ENCODE results near the gene KRT86.

Gene KRT86

DNA sequence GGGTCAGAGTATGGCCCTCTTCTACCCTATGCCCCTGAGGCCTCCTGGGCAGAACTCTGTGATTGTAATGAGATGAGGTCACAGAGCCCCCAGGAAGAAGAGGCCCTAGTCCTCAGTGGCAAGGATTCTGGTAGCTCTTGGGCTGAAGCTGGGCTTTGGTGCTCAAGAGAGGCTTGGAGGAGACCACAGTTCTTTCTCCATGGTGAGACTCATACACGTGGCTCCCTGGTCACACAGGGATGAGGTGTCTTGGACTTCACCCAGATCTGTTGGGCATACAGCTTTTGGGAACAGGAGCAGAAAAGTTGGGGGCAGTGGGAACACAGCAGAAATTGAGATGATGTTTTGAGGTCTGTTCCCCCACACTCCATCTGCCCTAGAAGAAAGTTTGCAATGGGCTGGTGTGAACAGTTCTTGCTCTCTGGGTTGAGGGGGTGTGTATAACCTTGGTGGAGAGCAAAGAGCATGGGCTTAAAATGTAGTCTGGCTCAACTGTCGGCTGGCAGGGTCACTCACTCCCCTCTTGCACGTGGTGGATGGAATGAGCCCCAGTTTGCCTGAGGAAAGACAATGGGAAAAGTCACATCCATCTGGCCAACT lies at the start of gene KRT86:
KRT86 (plus strand) TSS at position 125 of the 600 bp plus-strand sequence. CDS start 27,272 bp downstream, outside the sequence.
- no peak for ATAC-seq (ENCODE audit: low read depth)
- Mint-ChIP-seq H3K4me3 (no peak within 1 kb of the TSS), H3K4me1 (peaks cover 2% of the 10 kb centered on the region), H3K27me3 (peaks cover 30% of the 10 kb centered on the region), H3K27ac (no peak within 1 kb of the TSS), H3K36me3 (no peaks in the 10 kb centered on the region), H3K9me3 (no peaks in the 10 kb centered on the region)
- DNase-seq (ENCODE audit: low spot score in 2 of 2) = no peak

DNA sequence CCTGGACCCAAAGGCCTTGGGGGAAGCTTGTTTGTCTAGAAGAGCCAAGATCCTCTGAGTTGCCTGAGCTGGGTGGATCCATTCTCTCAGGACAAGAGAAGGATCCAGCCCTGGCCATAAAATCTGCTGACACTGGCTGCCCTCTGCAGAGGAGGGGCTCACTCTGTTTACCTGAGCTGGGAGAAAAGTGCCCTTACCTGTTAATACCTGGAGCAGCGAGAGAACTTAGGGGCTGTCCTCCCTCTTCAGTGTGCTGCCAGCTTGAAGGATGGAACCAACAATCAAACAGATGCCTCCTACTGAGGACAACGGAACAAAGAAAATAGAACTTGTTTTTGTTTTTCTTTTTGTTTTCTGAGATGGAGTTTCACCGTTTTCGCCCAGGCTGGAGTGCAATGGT lies 48.7 kb upstream of the KRT86 start:
- peaks cover 3% of the 10 kb centered on the region for H3K4me1 Mint-ChIP-seq
- H3K27me3 Mint-ChIP-seq = peaks cover 21% of the 10 kb centered on the region

DNA sequence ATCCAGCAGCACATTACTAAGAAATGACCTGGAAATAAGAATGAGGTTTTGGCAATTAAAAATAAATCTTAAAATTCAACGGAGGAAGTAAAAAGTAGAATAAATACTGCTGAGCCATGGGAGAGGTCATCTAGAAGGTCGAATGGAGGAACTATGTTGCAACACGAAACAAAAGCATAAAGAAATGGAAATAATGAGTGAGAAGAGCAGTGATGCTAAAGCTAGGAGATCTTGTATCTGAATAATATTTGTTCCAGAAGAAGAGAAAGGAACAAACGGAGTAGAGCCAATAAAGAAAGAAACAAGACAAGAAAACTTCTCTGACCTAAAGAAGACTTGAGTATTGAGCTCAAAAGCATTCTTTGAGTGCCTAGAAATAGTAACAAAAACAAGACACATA lies 48.0 kb upstream of the KRT86 start:
- Mint-ChIP-seq H3K4me3 (no peak overlapping the region), H3K4me1 (peaks cover 3% of the 10 kb centered on the region), H3K36me3 (no peaks in the 10 kb centered on the region), H3K27me3 (peaks cover 20% of the 10 kb centered on the region), H3K9me3 (peaks cover 2% of the 10 kb centered on the region), H3K27ac (no peak overlapping the region)
- ATAC-seq (ENCODE audit: low read depth) (no peak), DNase-seq (ENCODE audit: low spot score in 2 of 2) (no peak)

More for the DNA sequence above, 48.7 kb upstream of the KRT86 start:
- Mint-ChIP-seq H3K9me3 (peaks cover 2% of the 10 kb centered on the region), H3K36me3 (no peaks in the 10 kb centered on the region), H3K27ac (no peak overlapping the region), H3K4me3 (no peak overlapping the region)
- ATAC-seq (ENCODE audit: low read depth) (no peak), DNase-seq (ENCODE audit: low spot score in 2 of 2) (no peak)

- ATAC-seq (ENCODE audit: low read depth) (no peak), DNase-seq (ENCODE audit: low spot score in 2 of 2) (no peak)
- Mint-ChIP-seq H3K4me1 (peaks cover 3% of the 10 kb centered on the region), H3K36me3 (no peaks in the 10 kb centered on the region), H3K9me3 (peaks cover 2% of the 10 kb centered on the region), H3K27me3 (peaks cover 28% of the 10 kb centered on the region), H3K27ac (no peak overlapping the region), H3K4me3 (no peak overlapping the region)
These were observed 46.8 kb upstream of the KRT86 start for GRCh38 chr12:52227606-52228166.

DNA sequence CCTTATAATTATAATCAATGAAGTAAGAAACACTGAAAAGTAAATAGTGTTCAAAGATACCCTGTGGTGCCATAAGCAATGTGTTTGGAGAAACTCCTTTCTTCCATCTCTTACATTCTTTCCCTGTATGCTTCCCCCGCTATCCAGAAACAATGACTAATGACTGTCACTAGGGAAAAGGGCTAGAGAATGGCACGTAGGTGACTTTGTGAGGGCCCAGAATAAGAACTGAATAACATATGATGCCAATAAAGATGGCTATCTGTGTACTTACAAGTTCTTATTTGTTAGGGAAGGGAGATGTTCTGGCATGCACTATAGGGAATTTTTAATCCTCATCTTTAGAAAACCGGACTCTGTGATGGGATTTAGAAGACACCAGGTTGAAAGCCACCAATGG lies 46.1 kb upstream of the KRT86 start:
- no peak overlapping the region for H3K27ac Mint-ChIP-seq
- no peak overlapping the region for H3K4me3 Mint-ChIP-seq
- ATAC-seq (ENCODE audit: low read depth) = no peak
- H3K36me3 Mint-ChIP-seq = no peaks in the 10 kb centered on the region
- peaks cover 28% of the 10 kb centered on the region for H3K27me3 Mint-ChIP-seq
- peaks cover 3% of the 10 kb centered on the region for H3K4me1 Mint-ChIP-seq
- peaks cover 2% of the 10 kb centered on the region for H3K9me3 Mint-ChIP-seq
- DNase-seq (ENCODE audit: low spot score in 2 of 2) = no peak

GRCh38 chr12:52228931-52229330 lies 45.5 kb upstream of the KRT86 start:
- H3K9me3 Mint-ChIP-seq = peaks cover 2% of the 10 kb centered on the region
- peaks cover 3% of the 10 kb centered on the region for H3K4me1 Mint-ChIP-seq
- H3K4me3 Mint-ChIP-seq = no peak overlapping the region
- DNase-seq (ENCODE audit: low spot score in 2 of 2) (no peak), ATAC-seq (ENCODE audit: low read depth) (no peak)
- H3K27me3 Mint-ChIP-seq = peaks cover 32% of the 10 kb centered on the region
- no peaks in the 10 kb centered on the region for H3K36me3 Mint-ChIP-seq
- H3K27ac Mint-ChIP-seq = no peak overlapping the region

- Mint-ChIP-seq H3K4me1 (peaks cover 3% of the 10 kb centered on the region), H3K4me3 (no peak overlapping the region), H3K27me3 (peaks cover 34% of the 10 kb centered on the region), H3K36me3 (no peaks in the 10 kb centered on the region), H3K27ac (no peak overlapping the region), H3K9me3 (peaks cover 2% of the 10 kb centered on the region)
- DNase-seq (ENCODE audit: low spot score in 2 of 2) (no peak), ATAC-seq (ENCODE audit: low read depth) (no peak)
These were observed 44.6 kb upstream of the KRT86 start for GRCh38 chr12:52229836-52230343.

DNA sequence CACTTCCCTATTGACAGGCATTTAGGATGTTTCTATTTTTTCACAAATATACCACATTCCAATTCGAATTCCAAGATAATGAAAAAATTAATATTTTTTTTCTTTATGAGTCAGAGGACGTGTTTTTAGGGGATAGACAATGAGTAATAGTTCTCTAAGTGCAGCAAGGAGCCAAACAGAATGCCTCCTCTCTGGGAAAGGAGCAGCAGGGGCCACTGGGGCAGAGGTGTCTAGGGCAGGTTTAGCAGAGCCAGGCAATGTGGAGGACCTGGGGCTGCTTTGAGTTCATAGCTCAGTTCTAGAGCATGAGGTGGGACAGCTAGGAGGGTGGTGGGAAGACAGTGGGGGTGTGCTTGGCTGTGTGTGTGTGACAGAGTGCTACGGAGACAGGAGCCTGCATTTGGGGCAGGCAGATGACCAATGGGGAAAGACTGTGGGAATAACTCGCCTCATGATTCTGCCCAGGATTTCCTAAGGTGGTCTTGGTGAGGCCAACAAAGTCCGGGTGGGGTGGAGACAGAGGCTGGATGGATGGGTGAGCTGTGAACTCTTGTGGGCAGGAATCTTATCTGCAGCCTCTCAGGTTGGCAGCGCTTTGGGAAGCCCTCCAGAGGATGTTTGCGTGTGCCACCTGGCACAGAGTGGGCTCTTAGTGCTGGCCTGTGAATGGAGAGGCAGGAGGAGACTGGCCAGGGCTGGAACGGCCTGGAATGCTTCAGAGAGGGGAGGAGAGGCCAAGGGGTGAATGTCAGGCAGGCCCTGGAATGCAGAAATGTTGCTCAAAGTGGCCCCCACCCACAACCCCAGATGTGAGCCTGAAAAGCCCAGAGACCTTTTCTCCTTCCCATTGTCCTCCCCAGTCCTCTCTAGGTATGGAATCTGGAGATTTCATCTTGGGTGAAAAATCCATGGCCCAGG lies 43.8 kb upstream of the KRT86 start:
- Mint-ChIP-seq H3K9me3 (peaks cover 2% of the 10 kb centered on the region), H3K4me3 (no peak overlapping the region), H3K4me1 (peaks cover 3% of the 10 kb centered on the region), H3K36me3 (no peaks in the 10 kb centered on the region), H3K27ac (no peak overlapping the region), H3K27me3 (peaks cover 37% of the 10 kb centered on the region)
- DNase-seq (ENCODE audit: low spot score in 2 of 2) = no peak
- no peak for ATAC-seq (ENCODE audit: low read depth)

DNA sequence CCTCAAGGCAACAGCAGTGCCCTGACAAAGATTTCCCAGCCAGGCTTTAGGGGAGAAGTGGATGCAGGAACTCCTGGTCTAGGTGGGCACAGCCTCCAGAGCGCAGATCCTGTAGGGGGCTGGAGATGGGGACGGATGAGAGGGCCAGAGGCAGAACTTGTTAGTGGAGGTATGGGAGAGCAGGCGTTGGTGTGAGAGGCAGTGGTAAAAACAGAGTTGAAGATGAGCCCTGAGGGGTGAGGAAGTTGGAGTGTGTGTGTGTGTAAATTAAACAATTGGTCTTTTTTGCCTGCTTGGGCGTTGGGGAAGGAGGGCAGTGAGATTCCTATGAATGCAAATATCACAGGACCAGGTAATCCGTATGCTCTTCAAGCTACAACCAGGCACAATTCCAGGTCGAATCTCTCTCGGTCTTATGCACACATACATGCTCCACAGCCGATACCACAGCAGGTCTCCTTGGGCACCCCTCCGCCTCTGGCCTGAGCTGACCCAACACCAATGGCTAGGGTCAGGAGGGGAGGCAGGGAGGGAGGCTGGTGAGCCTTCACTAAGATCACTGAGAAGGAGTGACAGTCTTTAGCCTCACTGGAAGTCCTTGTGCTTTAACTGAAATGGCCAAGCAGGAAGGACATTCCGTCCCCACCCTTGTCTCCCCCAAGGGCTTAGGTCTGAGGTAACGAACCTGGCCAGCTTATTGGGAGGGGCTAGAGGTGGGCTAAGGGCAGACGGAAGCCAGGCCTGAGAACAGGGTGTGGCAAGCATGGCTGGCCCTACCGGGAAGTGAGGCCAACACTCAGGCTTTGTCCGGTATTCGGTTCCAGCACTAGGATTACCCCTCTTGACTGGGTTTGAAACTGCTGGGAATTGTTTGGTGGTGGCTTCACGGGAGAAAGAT lies 42.9 kb upstream of the KRT86 start:
- no peak overlapping the region for H3K27ac Mint-ChIP-seq
- no peak overlapping the region for H3K4me3 Mint-ChIP-seq
- H3K4me1 Mint-ChIP-seq = peaks cover 3% of the 10 kb centered on the region
- H3K36me3 Mint-ChIP-seq = no peaks in the 10 kb centered on the region
- H3K27me3 Mint-ChIP-seq = peaks cover 38% of the 10 kb centered on the region
- no peak for ATAC-seq (ENCODE audit: low read depth)
- H3K9me3 Mint-ChIP-seq = peaks cover 2% of the 10 kb centered on the region
- DNase-seq (ENCODE audit: low spot score in 2 of 2) = no peak

DNA sequence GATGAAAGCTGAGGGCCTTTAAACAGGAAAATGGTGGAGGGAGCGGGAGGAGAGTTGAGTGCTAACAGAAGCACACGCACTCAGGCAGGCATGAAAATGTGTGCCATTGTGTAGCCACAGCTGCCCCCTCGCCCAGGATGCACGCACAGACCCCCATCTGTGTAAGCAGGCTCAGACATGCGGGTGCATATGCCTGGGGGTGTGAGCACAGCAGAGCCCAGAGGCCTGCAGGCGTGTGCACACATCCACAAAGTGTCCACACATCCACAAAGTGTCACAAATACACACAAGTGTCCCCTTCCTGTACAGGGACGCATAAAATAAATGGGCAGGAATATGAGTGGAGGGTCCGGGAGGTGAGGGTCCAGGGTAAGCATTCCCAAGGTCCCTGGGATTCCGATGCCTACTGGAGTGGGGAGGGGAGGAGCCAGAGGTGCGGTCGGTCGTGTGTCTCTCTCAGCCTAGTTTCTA lies 42.2 kb upstream of the KRT86 start:
- ATAC-seq (ENCODE audit: low read depth) = no peak
- H3K27ac Mint-ChIP-seq = no peak overlapping the region
- H3K9me3 Mint-ChIP-seq = peaks cover 2% of the 10 kb centered on the region
- peaks cover 38% of the 10 kb centered on the region for H3K27me3 Mint-ChIP-seq
- H3K36me3 Mint-ChIP-seq = no peaks in the 10 kb centered on the region
- H3K4me3 Mint-ChIP-seq = no peak overlapping the region
- DNase-seq (ENCODE audit: low spot score in 2 of 2) = no peak
- peaks cover 3% of the 10 kb centered on the region for H3K4me1 Mint-ChIP-seq

DNA sequence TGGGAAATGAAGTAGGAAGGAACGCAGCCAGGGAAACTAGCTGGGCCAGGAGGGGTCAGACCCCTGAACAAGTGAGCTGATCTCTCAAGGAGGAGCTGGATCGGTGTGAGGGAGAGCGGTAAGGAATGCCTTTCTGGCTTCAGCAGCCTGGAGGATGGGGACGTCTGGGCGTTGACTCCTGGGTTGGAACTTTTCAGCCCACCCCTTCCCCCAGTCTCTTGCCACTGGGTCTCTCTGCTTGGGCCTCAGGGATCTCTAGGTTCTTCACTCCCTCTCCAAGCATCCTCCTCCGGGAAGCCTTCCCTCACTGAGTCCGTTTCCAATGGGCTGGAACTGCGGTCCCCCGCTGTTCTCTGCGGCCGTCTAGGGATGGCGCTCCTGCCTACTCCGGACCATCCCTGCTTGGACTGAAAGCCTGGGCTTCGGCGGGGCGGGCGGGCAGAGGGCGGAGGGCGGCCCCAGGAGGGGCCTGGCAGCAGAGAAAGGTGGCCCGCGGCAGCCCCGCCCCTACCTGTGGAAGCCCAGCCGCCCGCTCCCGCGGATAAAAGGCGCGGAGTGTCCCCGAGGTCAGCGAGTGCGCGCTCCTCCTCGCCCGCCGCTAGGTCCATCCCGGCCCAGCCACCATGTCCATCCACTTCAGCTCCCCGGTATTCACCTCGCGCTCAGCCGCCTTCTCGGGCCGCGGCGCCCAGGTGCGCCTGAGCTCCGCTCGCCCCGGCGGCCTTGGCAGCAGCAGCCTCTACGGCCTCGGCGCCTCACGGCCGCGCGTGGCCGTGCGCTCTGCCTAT lies 41.6 kb upstream of the KRT86 start, which contains the start of gene KRT7:
KRT7 (plus strand) TSS at position 570 of the 788 bp plus-strand sequence; CDS start at position 624, 54 bp downstream.
- peaks cover under 1% of the 10 kb centered on the region for H3K4me1 Mint-ChIP-seq
- no peaks in the 10 kb centered on the region for H3K36me3 Mint-ChIP-seq
- H3K4me3 Mint-ChIP-seq = no peak within 1 kb of the TSS
- H3K27ac Mint-ChIP-seq = no peak within 1 kb of the TSS
- DNase-seq (ENCODE audit: low spot score in 2 of 2) (no peak), ATAC-seq (ENCODE audit: low read depth) (no peak)
- H3K27me3 Mint-ChIP-seq = peaks cover 36% of the 10 kb centered on the region
- H3K9me3 Mint-ChIP-seq = no peaks in the 10 kb centered on the region

DNA sequence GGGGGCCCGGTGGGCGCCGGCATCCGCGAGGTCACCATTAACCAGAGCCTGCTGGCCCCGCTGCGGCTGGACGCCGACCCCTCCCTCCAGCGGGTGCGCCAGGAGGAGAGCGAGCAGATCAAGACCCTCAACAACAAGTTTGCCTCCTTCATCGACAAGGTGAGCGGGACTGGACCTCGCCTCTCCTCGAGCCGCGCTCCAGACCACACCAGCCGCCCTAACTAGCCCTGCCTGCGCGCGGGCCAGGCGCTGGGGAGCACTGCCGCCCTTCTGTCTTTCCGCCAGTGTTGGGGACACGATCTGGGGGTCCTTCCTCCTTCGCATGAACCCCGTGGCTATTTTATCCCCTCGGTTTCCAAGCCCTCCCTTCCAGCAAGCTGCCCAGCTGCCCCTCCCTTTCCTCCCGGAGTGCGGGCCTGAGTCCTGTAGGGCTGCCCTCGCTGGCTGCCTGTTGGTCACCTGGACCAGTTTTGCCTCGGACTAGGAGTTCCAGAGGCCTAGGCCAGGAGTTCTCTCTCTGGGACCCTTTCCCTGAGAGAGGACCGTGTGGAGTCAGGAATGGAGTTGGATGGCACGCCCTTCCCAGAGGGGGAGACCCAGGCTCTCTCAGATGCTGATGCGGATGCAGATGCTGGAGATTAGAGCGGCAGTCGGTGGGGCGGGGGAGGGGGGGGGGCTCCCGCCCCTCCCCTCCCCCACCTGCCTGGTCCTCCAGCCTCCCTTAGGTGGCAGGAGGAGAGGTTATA lies 40.8 kb upstream of the KRT86 start:
- no peak overlapping the region for H3K27ac Mint-ChIP-seq
- no peaks in the 10 kb centered on the region for H3K4me1 Mint-ChIP-seq
- H3K4me3 Mint-ChIP-seq = no peak overlapping the region
- no peaks in the 10 kb centered on the region for H3K9me3 Mint-ChIP-seq
- H3K27me3 Mint-ChIP-seq = peaks cover 36% of the 10 kb centered on the region
- DNase-seq (ENCODE audit: low spot score in 2 of 2) (no peak), ATAC-seq (ENCODE audit: low read depth) (no peak)
- H3K36me3 Mint-ChIP-seq = no peaks in the 10 kb centered on the region
